ENCODE measurements around the gene CMTM8.

GRCh38 chr3:32276279-32276841 lies 37.9 kb downstream of the CMTM8 start:
- TF ChIP-seq CTCF (IDR thresholded peaks at IDR 0.05) (no peak), POLR2A (IDR thresholded peaks at IDR 0.05) (no peak)

Data from right lobe of liver (tissue), 4 donors.